ENCODE measurements around the gene ZNF487. TPM values are rescaled to one million over a fixed set of nuclear protein-coding genes. Genes with fewer than 3 reads are reported as not detected.

Gene ZNF487
- total and polyA plus RNA-seq, 2 of the 13 experiments (the other 11 are each of a cell fraction or from before 2014, with no cell fraction given): 7.4 to 8.8 TPM

DNA sequence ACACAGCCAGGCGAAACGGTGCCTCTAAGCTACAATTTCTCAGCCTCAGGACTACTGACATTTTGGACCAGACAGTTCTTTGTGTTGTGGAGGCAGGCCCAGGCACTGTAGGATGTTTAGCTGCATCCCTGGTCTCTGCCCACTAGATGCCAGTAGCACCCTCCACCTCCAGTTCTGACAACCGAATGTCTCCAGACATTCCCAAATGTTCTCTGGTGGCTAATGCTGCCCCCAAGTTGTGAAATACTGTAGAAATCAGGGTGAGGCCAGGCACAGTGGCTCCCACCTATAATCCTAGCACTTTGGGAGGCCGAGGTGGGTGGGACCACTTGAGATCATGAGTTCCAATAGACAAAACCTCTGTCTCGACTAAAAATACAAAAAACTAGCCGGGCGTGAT is 46.2 kb upstream of the ZNF487 start (continued):
- no peak for TF ChIP-seq ZFAT (CRISPR knock-in tag; conservative IDR thresholded peaks at IDR 0.05)
- no peak for TF ChIP-seq PTBP1 (IDR thresholded peaks at IDR 0.05; ENCODE audit: low read depth, low read length, poor library complexity, severe bottlenecking)
- no peak for TF ChIP-seq ZNF20 (CRISPR knock-in tag; IDR thresholded peaks at IDR 0.05)
- TF ChIP-seq FOXK2 (IDR thresholded peaks at IDR 0.05): no peak
- TF ChIP-seq XRCC5 (optimal IDR thresholded peaks at IDR 0.05; ENCODE audit: low read length): no peak
- TF ChIP-seq RBAK (CRISPR knock-in tag; IDR thresholded peaks at IDR 0.05): no peak
- TF ChIP-seq TOPORS (CRISPR knock-in tag; IDR thresholded peaks at IDR 0.05): no peak
- TF ChIP-seq, protein P1, sequence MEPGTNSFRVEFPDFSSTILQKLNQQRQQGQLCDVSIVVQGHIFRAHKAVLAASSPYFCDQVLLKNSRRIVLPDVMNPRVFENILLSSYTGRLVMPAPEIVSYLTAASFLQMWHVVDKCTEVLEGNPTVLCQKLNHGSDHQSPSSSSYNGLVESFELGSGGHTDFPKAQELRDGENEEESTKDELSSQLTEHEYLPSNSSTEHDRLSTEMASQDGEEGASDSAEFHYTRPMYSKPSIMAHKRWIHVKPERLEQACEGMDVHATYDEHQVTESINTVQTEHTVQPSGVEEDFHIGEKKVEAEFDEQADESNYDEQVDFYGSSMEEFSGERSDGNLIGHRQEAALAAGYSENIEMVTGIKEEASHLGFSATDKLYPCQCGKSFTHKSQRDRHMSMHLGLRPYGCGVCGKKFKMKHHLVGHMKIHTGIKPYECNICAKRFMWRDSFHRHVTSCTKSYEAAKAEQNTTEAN (CRISPR knock-in tag; conservative IDR thresholded peaks at IDR 0.05): no peak
- TF ChIP-seq TAF1 (CRISPR knock-in tag; IDR thresholded peaks at IDR 0.05): 0 out of 2 replicates have a peak, but pooled peaks have one; percentile 21
- TF ChIP-seq KLF6 (CRISPR knock-in tag; IDR thresholded peaks at IDR 0.05): no peak
- no peak for TF ChIP-seq TP53 (CRISPR knock-in tag; conservative IDR thresholded peaks at IDR 0.05)
- 0 out of 2 replicates have a peak, but pooled peaks have one; percentile 57 for TF ChIP-seq ZNF431 (CRISPR knock-in tag; IDR thresholded peaks at IDR 0.05; ENCODE audit: borderline replicate concordance, low read depth)
- no peak for TF ChIP-seq THYN1 (CRISPR knock-in tag; IDR thresholded peaks at IDR 0.05; ENCODE audit: borderline replicate concordance, low read depth)
- TF ChIP-seq, protein P2, sequence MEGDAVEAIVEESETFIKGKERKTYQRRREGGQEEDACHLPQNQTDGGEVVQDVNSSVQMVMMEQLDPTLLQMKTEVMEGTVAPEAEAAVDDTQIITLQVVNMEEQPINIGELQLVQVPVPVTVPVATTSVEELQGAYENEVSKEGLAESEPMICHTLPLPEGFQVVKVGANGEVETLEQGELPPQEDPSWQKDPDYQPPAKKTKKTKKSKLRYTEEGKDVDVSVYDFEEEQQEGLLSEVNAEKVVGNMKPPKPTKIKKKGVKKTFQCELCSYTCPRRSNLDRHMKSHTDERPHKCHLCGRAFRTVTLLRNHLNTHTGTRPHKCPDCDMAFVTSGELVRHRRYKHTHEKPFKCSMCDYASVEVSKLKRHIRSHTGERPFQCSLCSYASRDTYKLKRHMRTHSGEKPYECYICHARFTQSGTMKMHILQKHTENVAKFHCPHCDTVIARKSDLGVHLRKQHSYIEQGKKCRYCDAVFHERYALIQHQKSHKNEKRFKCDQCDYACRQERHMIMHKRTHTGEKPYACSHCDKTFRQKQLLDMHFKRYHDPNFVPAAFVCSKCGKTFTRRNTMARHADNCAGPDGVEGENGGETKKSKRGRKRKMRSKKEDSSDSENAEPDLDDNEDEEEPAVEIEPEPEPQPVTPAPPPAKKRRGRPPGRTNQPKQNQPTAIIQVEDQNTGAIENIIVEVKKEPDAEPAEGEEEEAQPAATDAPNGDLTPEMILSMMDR (CRISPR knock-in tag; IDR thresholded peaks at IDR 0.05): peak; percentile 63
- TF ChIP-seq MTF1 (CRISPR knock-in tag; IDR thresholded peaks at IDR 0.05): no peak
- no peak for TF ChIP-seq ZNF367 (CRISPR knock-in tag; IDR thresholded peaks at IDR 0.05; ENCODE audit: borderline replicate concordance)
- no peak for TF ChIP-seq ZNF33A (CRISPR knock-in tag; IDR thresholded peaks at IDR 0.05; ENCODE audit: borderline replicate concordance)
- no peak for TF ChIP-seq FOSL1 (CRISPR knock-in tag; IDR thresholded peaks at IDR 0.05; ENCODE audit: borderline replicate concordance)
- TF ChIP-seq TCF12 (IDR thresholded peaks at IDR 0.05): no peak
- no peak for TF ChIP-seq TCF12 (CRISPR knock-in tag; IDR thresholded peaks at IDR 0.05)
- TF ChIP-seq, protein P3, sequence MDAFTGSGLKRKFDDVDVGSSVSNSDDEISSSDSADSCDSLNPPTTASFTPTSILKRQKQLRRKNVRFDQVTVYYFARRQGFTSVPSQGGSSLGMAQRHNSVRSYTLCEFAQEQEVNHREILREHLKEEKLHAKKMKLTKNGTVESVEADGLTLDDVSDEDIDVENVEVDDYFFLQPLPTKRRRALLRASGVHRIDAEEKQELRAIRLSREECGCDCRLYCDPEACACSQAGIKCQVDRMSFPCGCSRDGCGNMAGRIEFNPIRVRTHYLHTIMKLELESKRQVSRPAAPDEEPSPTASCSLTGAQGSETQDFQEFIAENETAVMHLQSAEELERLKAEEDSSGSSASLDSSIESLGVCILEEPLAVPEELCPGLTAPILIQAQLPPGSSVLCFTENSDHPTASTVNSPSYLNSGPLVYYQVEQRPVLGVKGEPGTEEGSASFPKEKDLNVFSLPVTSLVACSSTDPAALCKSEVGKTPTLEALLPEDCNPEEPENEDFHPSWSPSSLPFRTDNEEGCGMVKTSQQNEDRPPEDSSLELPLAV (CRISPR knock-in tag; conservative IDR thresholded peaks at IDR 0.05; ENCODE audit: low read depth): no peak
- TF ChIP-seq ZFP82 (CRISPR knock-in tag; IDR thresholded peaks at IDR 0.05; ENCODE audit: borderline replicate concordance): no peak
- no peak for TF ChIP-seq ZNF724P (CRISPR knock-in tag; IDR thresholded peaks at IDR 0.05; ENCODE audit: borderline replicate concordance)

All from HepG2 (cell line).